ENCODE data around the gene DRC7.

GRCh38 chr16:57652695-57653471 is 41.7 kb upstream of the DRC7 start:
- TF ChIP-seq RCOR1 (conservative IDR thresholded peaks at IDR 0.05; ENCODE audit: low read depth, low read length): no peak
- TF ChIP-seq ZNF592 (IDR thresholded peaks at IDR 0.05): no peak
- TF ChIP-seq SREBF2 (IDR thresholded peaks at IDR 0.05; ENCODE audit: low read length): no peak
- no peak for TF ChIP-seq POLR2A (IDR thresholded peaks at IDR 0.05; ENCODE audit: low read depth, low read length)
- no peak for TF ChIP-seq E2F8 (IDR thresholded peaks at IDR 0.05; ENCODE audit: low read depth, partially characterized antibody)
- no peak for TF ChIP-seq ZBED1 (IDR thresholded peaks at IDR 0.05; ENCODE audit: borderline replicate concordance)
- TF ChIP-seq PAX8 (IDR thresholded peaks at IDR 0.05): no peak
